Sigmoid colon (tissue), 7 donors: ENCODE measurements around the gene SDCCAG8. TPM values are rescaled to one million over a fixed set of nuclear protein-coding genes. Genes with fewer than 3 reads are reported as not detected.

ENCODE experiments used
- DNase-seq: peaks from one replicate; pipeline ENCODE4 v3.0.0-alpha.2; 2019
- H3K27ac ChIP-seq, 4 donors: fragments of 200-600 bp; sonication (generic); one replicate each; pipeline ENCODE4 v1.5.1; 2016 to 2019; ENCODE audit warnings: mild to moderate bottlenecking in 1 of 4
- H3K27me3 ChIP-seq, 3 donors: fragments of 200-600 bp; sonication (generic); one replicate each; pipeline ENCODE4 v1.5.1; 2019; ENCODE audit warnings: mild to moderate bottlenecking in 1 of 3
- H3K36me3 ChIP-seq, 4 donors: fragments of 200-600 bp; sonication (generic); one replicate each; pipeline ENCODE4 v1.5.1; 2016 to 2019
- H3K4me1 ChIP-seq, 4 donors: fragments of 200-600 bp; sonication (generic); one replicate each; pipeline ENCODE4 v1.5.1; 2017 to 2019
- H3K4me3 ChIP-seq, 4 donors: fragments of 200-600 bp; sonication (generic); one replicate each; pipeline ENCODE4 v1.5.1; 2017 to 2019; ENCODE audit warnings: mild to moderate bottlenecking in 2 of 4, moderate library complexity in 1 of 4
- H3K9me3 ChIP-seq, 4 donors: fragments of 200-600 bp in 3 of 4; sonication (generic) in 3 of 4; one replicate each; pipeline versions ENCODE4 v1.5.1 to v1.6.1; 2013 to 2019
- CTCF ChIP-seq, 4 experiments: fragments of 450-650 bp in 3 of 4; fragments of 200-600 bp in 1 of 4; IDR thresholded peaks; one replicate each; pipeline ENCODE4 v1.5.1; 2016 to 2019; ENCODE audit warnings: antibody characterized with exemption in 4 of 4, mild to moderate bottlenecking in 3 of 4, moderate library complexity in 2 of 4
- EP300 ChIP-seq, 4 donors: sonication (generic); formaldehyde crosslinking; IDR thresholded peaks; one replicate each; pipeline ENCODE4 v1.6.1; 2017; ENCODE audit warnings: antibody characterized with exemption in 4 of 4
- POLR2A ChIP-seq, 2 donors: fragments of 450-650 bp; IDR thresholded peaks; one replicate each; pipeline ENCODE4 v1.6.1; 2016; ENCODE audit warnings: antibody characterized with exemption in 2 of 2, mild to moderate bottlenecking in 2 of 2, moderate library complexity in 2 of 2
- POLR2AphosphoS5 ChIP-seq, 4 donors: sonication (generic); formaldehyde crosslinking; IDR thresholded peaks; one replicate each; pipeline ENCODE4 v1.6.1; 2017; ENCODE audit warnings: antibody characterized with exemption in 4 of 4
- WGBS, 2 donors: extraction: QIAGEN DNeasy Blood & Tissue Kit; methylation state at CpG; one replicate each; pipeline ENCODE4 v1.1.7; 2013; 5-methylcytosine and 5-hydroxymethylcytosine counted together
- intact Hi-C: fragments of 100-400 bp; cut with DNase I; formaldehyde crosslinking; loops from one replicate; pipeline ENCODE4 v1.15.1; 2023
- polyA plus RNA-seq, 3 donors: library from polyadenylated mRNA; stranded (reverse); fragments of 200-250 nt; gene quantifications; one replicate each; pipeline ENCODE4 v1.2.3, GENCODE V29; 2013
- total RNA-seq, 4 donors: library from RNA; depleted of rRNA; stranded (reverse); fragments of >200 nt; gene quantifications; one replicate each; pipeline ENCODE4 v1.1.0, GENCODE V29; 2016
- donor health status: healthy with polysubstance abuse.
- donor health status: Bipolar disorder and iron deficiency.
- donor health status: healthy.

SDCCAG8 gene
- total and polyA plus RNA-seq, 7 donors: 15.6 to 49.7 (median 30.3) TPM

- no peaks in the 10 kb centered on the region for H3K27me3 ChIP-seq
- H3K27ac ChIP-seq: no peak overlapping the region
- no peak for DNase-seq
- 84 to 95% methylated on average over 4 of the region's 4 CpGs for WGBS, 2 donors
- no peaks in the 10 kb centered on the region for H3K9me3 ChIP-seq
- no peak for TF ChIP-seq POLR2A (IDR thresholded peaks at IDR 0.05)
- H3K36me3 ChIP-seq: no peaks in the 10 kb centered on the region
- H3K4me1 ChIP-seq: peaks cover 0 to 11% (median 10%) of the 10 kb centered on the region in 4 donors
- intact Hi-C loops: no loop called here
- H3K4me3 ChIP-seq: no peak overlapping the region
Observed at GRCh38 chr1:243529512-243529911, 273.7 kb downstream of the SDCCAG8 start.

GRCh38 chr1:243535014-243535413, 279.2 kb downstream of the SDCCAG8 start:
- no peaks in the 10 kb centered on the region for H3K36me3 ChIP-seq
- no peaks in the 10 kb centered on the region for H3K27me3 ChIP-seq
- no peak overlapping the region for H3K27ac ChIP-seq
- TF ChIP-seq CTCF (IDR thresholded peaks at IDR 0.05): no peak
- no peak for TF ChIP-seq EP300 (IDR thresholded peaks at IDR 0.05)
- no peak for TF ChIP-seq POLR2A (IDR thresholded peaks at IDR 0.05)
- no peak for TF ChIP-seq POLR2AphosphoS5 (IDR thresholded peaks at IDR 0.05)
- no peaks in the 10 kb centered on the region for H3K9me3 ChIP-seq
- 93 to 95% methylated on average over 1 of the region's 1 CpG for WGBS, 2 donors
- no peak for DNase-seq
- intact Hi-C loops: no loop called here
- no peaks in the 10 kb centered on the region for H3K4me1 ChIP-seq
- no peak overlapping the region for H3K4me3 ChIP-seq

- Histone ChIP-seq H3K27me3 (no peaks in the 10 kb centered on the region), H3K4me3 (no peak overlapping the region), H3K36me3 (peaks cover 0 to 6% (median 5%) of the 10 kb centered on the region in 4 donors), H3K9me3 (no peaks in the 10 kb centered on the region), H3K4me1 (peaks cover 0 to 7% (median 0%) of the 10 kb centered on the region in 4 donors), H3K27ac (no peak overlapping the region)
- no peak for TF ChIP-seq CTCF (IDR thresholded peaks at IDR 0.05)
- TF ChIP-seq POLR2AphosphoS5 (IDR thresholded peaks at IDR 0.05): no peak
- TF ChIP-seq POLR2A (IDR thresholded peaks at IDR 0.05): no peak
- TF ChIP-seq EP300 (IDR thresholded peaks at IDR 0.05): no peak
- intact Hi-C loops: no loop called here
- DNase-seq: no peak
Observed at GRCh38 chr1:243539636-243540035, 283.8 kb downstream of the SDCCAG8 start.

GRCh38 chr1:243542739-243543415, 287.0 kb downstream of the SDCCAG8 start:
- Histone ChIP-seq H3K27me3 (no peaks in the 10 kb centered on the region), H3K4me1 (peaks cover 0 to 7% (median 0%) of the 10 kb centered on the region in 4 donors), H3K4me3 (no peak overlapping the region), H3K27ac (no peak overlapping the region), H3K36me3 (peaks cover 0 to 14% (median 6%) of the 10 kb centered on the region in 4 donors), H3K9me3 (no peaks in the 10 kb centered on the region)
- DNase-seq: no peak
- no peak for TF ChIP-seq POLR2A (IDR thresholded peaks at IDR 0.05)
- WGBS, 2 donors: 52 to 75% methylated on average over 7 of the region's 7 CpGs
- intact Hi-C loops: no loop called here

GRCh38 chr1:243543501-243543900, 287.7 kb downstream of the SDCCAG8 start:
- H3K4me1 ChIP-seq: peaks cover 0 to 7% (median 0%) of the 10 kb centered on the region in 4 donors
- no peak for DNase-seq
- no peaks in the 10 kb centered on the region for H3K9me3 ChIP-seq
- TF ChIP-seq POLR2AphosphoS5 (IDR thresholded peaks at IDR 0.05): no peak
- no peaks in the 10 kb centered on the region for H3K27me3 ChIP-seq
- peaks cover 0 to 14% (median 6%) of the 10 kb centered on the region in 4 donors for H3K36me3 ChIP-seq
- no peak overlapping the region for H3K27ac ChIP-seq
- no peak overlapping the region for H3K4me3 ChIP-seq
- WGBS, 2 donors: 50 to 77% methylated on average over 2 of the region's 2 CpGs
- intact Hi-C loops: no loop called here

GRCh38 chr1:243546457-243546856, 290.6 kb downstream of the SDCCAG8 start:
- no peak for DNase-seq
- Histone ChIP-seq H3K27me3 (no peaks in the 10 kb centered on the region), H3K36me3 (peaks cover 0 to 14% (median 3%) of the 10 kb centered on the region in 4 donors), H3K4me3 (no peak overlapping the region), H3K4me1 (peaks cover 0 to 7% (median 0%) of the 10 kb centered on the region in 4 donors), H3K9me3 (no peaks in the 10 kb centered on the region), H3K27ac (no peak overlapping the region)
- 0% methylated on average over 1 of the region's 1 CpG for WGBS, 2 donors
- intact Hi-C loops: no loop called here
- TF ChIP-seq POLR2A (IDR thresholded peaks at IDR 0.05) (no peak), EP300 (IDR thresholded peaks at IDR 0.05) (no peak), CTCF (IDR thresholded peaks at IDR 0.05) (no peak), POLR2AphosphoS5 (IDR thresholded peaks at IDR 0.05) (no peak)
